Fibroblast of peridontal ligament (primary cell): Measurements from ENCODE around the gene TAAR1.
"Not testable (repeated sequence)": the region's sequence is repeated elsewhere in the genome, so short reads cannot be mapped to it uniquely, and the experiment has no call there.

Experiments used
- DNase-seq: peaks from one replicate; pipeline ENCODE4 v3.0.0-alpha.2; 2010; ENCODE audit errors: extremely low read depth

Gene TAAR1

DNA sequence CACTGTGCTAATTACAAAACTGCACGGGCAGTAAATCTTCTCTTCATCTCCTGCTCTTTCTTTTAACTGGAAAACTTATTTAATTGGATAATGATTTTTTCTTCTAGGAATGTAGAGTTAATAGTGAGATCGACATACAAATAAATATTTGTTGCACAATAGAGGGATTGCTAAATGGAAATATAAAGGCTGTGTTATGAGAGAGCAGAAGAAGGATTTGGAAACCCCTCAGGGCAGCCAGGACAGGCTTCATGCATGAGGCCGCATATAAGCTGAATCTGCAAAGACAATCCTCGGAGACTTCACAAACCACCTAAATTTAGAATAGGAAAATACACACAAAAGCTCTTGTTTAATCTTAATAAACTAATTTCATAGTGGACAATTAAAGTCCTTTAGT lies 2.9 kb upstream of the TAAR1 start:
- no peak for DNase-seq

GRCh38 chr6:132651062-132651461 lies 7.9 kb downstream of the TAAR1 start:
- DNase-seq: no peak

GRCh38 chr6:132650429-132650828 lies 8.6 kb downstream of the TAAR1 start:
- no peak for DNase-seq

DNA sequence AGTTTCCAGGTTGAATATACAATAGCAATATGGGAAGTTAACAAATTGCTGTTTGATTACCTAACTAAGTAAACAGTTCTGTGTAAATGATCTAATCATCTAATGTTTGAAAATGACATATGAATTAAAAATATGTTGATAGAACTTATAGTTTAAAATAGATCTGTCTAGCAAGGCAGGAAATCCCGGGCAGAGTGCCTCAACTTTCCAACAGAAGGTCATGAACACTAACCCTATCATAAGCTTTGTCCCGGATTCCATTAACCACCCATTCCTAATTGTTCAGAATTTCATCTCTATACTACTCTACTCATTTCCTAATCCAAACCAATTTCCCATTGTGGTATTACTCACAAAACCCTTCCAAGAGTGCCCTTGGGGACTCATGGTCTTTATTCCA lies 10.2 kb downstream of the TAAR1 start:
- DNase-seq: peak; percentile 29

- DNase-seq: peak; percentile 84
These were observed 10.6 kb downstream of the TAAR1 start for GRCh38 chr6:132648356-132648755.

DNA sequence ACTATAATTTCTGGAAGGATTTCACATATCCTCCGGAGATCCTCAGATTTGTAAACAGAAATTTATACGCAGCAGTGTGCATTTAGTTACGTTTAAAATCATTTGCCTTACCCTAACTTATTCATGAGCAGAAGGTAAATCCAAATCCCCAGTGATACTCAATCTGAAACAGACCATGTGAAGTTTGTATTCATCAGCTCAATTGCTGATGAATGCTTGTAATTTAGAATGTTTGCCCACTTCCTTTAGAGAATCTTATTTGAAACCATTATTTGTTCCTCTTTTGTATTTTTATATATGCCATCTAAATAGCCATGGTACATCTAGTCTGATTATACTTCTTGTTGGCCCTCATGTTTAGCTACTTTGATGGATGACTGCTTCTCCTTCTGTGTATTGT lies 15.4 kb downstream of the TAAR1 start:
- no peak for DNase-seq

- DNase-seq: not testable (repeated sequence)
These were observed 21.8 kb downstream of the TAAR1 start for GRCh38 chr6:132637135-132637534.

- DNase-seq: not testable (repeated sequence)
These were observed 23.1 kb downstream of the TAAR1 start for GRCh38 chr6:132635906-132636305.

- DNase-seq: not testable (repeated sequence)
These were observed 23.7 kb downstream of the TAAR1 start for GRCh38 chr6:132635288-132635687.

DNA sequence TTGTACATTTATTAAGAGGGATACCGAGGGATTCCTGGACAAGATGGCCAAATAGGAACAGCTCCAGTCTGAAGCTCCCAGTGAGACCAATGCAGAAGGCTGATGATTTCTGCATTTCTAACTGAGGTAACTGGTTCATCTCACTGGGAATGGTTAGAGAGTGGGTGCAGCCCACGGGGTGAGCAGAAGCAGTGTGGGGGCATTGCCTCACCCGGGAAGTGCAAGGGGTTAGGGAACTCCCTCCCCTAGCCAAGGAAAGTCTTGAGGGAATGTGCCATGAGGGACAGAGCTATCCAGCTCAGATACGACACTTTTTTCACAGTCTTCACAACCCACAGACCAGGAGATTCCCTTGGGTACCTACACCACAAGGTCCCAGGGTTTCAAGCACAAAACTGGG lies 24.2 kb downstream of the TAAR1 start:
- DNase-seq: no peak

DNA sequence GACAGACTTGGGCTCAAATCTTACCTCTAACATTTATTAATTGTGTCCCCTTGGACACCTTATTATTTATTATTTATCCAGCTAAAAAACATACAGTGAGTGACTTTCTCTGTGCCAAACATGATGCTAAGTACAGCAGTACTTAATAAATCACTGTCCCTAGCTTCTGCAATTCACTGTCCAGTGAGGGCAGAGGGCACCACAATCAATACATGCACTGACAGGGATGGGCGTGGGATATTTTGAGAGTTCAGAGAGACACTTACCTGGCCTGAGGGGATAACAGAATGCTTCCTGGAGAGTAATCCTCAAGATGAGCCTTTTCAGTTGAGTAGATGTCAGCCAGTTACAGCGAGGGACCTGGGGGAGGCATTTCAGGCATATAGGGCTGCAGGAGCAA lies 25.6 kb downstream of the TAAR1 start:
- no peak for DNase-seq

DNA sequence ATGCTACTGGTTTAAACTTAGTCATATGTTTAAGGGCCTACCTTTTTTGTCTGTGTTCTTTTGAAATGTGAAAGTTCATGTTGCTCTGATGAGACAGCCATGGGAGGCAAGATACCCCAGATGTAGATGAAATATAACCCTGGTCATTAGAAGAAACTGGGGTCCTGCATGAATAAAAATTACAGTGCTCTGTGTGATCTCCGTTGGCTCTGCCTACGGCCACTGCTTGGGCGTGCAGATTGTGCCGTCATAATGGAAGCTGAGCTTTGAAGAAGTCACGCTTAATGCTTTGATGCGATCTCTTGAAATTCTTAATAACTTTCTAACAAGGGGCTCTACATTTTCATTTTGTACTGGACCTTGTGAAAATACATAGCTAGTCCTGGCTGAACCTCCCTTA lies 34.8 kb downstream of the TAAR1 start, which contains the start of gene TAAR2:
Gene TAAR2 (minus strand): TSS at position 101 of the 400 bp plus-strand sequence. CDS start 0 bp downstream, at position 101.
- DNase-seq: no peak

DNA sequence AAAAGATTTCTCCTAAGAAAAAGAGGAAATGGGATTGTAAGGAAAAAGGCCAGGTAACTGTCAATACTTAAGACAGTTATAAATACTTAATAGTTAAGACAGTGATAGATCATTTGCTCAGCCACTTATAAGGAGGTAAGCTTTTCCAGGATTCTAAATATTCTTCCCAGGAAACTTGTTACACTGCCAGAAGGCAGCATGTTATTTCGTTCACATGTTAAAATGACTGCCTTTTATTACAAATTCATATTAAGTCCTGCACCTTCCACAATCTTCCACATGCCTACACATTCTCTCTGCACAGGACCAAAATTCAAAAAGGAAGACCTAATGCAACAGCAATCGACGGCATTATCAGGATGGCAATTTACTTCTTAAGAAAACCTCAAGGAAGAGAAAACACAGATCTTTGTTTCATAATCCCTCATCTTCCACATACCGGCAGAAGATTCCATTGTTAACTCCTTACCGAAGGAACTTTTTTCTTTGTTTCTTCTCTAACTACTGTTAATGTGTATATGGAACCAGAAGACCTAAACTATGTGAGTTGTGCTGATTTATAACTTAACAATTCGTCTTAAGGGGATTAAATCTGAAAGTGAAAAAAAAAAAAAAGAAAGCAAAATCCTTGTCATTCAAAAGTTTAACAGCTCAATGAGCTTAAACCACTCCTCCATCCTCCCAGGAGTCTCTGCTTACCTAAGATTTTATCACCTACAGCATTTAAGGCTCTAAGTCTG lies 35.7 kb downstream of the TAAR1 start:
- no peak for DNase-seq

- DNase-seq: no peak
These were observed 42.3 kb downstream of the TAAR1 start for GRCh38 chr6:132616677-132617076.

- no peak for DNase-seq
These were observed 44.4 kb downstream of the TAAR1 start for GRCh38 chr6:132614554-132614953.

DNA sequence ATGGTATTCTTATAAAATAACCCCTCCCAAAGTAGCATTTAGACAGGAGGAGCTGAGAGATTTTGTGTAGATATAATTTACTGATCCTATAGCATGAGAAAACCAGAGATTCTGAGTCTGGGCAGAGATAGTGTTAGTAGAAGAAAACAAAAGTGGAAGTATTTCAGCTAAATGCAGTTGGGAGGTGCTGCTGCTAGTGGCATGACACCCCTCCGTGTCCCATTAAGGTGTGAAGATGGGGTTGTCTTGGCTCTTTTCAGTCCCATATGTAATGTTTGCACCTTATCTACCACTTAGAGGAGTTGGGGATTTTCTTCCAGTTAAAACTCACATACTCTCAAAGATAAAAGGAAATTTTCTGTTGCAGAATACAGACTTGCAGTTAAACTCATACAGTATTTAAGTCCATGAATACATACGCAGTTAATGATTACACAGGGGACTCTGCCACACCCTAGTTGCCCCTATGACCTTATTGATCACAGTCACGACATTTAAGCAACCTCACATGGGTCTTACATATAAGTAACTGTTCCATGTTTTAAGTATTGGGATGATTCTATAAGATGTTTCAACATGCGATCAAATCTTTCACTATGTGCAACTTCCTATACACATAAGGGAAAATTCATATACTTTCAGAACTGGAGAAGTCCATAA lies 46.4 kb downstream of the TAAR1 start:
- no peak for DNase-seq

GRCh38 chr6:132611616-132612015 lies 47.4 kb downstream of the TAAR1 start:
- no peak for DNase-seq

- DNase-seq: no peak
These were observed 51.3 kb downstream of the TAAR1 start for GRCh38 chr6:132607544-132608233.

DNA sequence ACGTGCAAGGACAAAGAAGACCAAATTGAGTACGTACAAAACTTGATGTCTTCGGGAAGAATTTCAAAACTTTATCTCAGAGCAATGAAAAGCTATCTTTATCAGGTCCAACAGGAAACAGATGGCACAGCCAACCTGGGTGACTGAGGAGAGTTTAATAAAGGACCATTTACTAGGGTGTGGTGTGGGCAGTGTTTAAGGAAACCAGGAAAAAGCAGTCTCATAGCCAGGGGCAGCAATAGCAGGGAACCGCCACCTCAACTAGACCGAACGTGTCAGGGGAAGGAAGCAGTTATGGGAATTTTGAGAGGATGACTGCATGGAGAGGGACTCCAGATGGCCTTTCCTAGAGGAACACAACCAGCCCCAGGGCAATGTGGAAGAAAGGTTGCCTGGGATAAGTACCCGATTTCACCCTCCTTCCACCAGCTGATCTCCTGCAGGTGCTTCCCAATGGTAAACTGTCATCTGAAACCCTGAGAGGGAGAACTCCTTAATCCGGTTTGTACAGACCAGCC lies 54.3 kb downstream of the TAAR1 start:
- no peak for DNase-seq

DNA sequence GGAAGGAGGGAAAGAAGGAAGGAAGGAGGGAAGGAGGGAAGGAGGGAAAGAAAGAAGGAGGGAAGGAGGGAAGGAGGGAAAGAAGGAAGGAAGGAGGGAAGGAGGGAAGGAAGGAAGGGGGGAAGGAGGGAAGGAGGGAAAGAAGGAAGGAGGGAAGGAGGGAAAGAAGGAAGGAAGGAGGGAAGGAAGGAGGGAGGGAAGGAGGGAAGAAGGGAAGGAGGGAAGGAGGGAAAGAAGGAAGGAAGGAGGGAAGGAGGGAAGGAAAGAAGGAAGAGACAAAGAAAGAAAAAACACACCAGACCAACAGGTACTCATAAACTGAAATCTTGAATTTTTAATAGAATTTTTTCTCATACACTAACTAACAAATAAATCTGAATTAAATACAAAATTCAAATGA lies 58.1 kb downstream of the TAAR1 start:
- DNase-seq: not testable (repeated sequence)

GRCh38 chr6:132598473-132598872 lies 60.5 kb downstream of the TAAR1 start:
- DNase-seq: no peak

DNA sequence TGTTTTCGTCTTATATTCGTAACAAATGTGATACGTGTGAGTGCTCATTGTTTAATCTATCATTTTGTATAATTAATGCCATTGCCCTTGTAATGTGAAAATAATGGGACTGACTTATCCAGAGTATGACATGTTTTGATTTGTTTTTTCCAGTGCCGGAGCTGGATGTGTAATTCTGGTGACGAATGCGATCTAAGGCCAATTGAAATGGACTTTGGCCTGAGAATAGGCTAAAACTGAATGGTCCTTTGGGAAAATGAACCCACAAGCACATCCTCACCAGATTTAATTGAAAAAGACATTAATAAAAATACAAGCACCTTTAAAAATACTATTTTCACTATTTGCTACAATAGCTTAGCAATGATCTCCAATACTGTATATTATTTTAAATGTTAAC lies 62.8 kb downstream of the TAAR1 start:
- no peak for DNase-seq
